H1 (cell line): Measurements from ENCODE around the gene CYP2S1. TPM values are rescaled to one million over a fixed set of nuclear protein-coding genes. Genes with fewer than 3 reads are reported as not detected.

Source experiments
- CTCF ChIA-PET: fragments of 300-600 bp; sonication (Branson Sonifier 250); formaldehyde crosslinking; loops from one replicate; lab custom pipeline; 2021; ENCODE audit not compliant: partially characterized antibody; lab: Charles Lee
- POLR2A ChIA-PET: fragments of 300-600 bp; sonication (Branson Sonifier 250); formaldehyde crosslinking; loops from one replicate; lab custom pipeline; 2021; ENCODE audit warnings: inconsistent platforms; ENCODE audit not compliant: partially characterized antibody; lab: Charles Lee
- DNase-seq, 2 experiments: peaks; one replicate each; pipeline versions ENCODE4 v3.0.0 to v3.0.0-alpha.2; 2010 to 2022; ENCODE audit warnings: low spot score in 2 of 2, low read depth in 1 of 2, mixed read lengths in 1 of 2
- FAIRE-seq: peaks from 2 replicates; lab custom pipeline; 2011; peaks lifted over from hg19 to GRCh38; lab: Jason Lieb, UNC
- H2AFZ ChIP-seq: 2 replicates; pipeline ENCODE4 v1.8.1; 2012; ENCODE audit warnings: low read length, inconsistent platforms
- H2AK5ac ChIP-seq: 2 replicates; pipeline ENCODE4 v1.6.1; 2013; ENCODE audit warnings: low read depth, low read length
- H2BK120ac ChIP-seq: replicated peaks from 2 replicates; pipeline ENCODE3; 2013; ENCODE audit warnings: low read depth, low read length, inconsistent platforms
- H2BK12ac ChIP-seq: 2 replicates; pipeline ENCODE4 v1.6.1; 2013; ENCODE audit warnings: low read depth, low read length
- H2BK15ac ChIP-seq: 2 replicates; pipeline ENCODE4 v1.6.1; 2013; ENCODE audit warnings: low read length
- H2BK20ac ChIP-seq: 2 replicates; pipeline ENCODE4 v1.6.1; 2013; ENCODE audit warnings: low read length
- H2BK5ac ChIP-seq: 2 replicates; pipeline ENCODE4 v1.6.1; 2013; ENCODE audit warnings: low read depth, low read length
- H3K14ac ChIP-seq: 2 replicates; pipeline ENCODE4 v1.6.1; 2013; ENCODE audit warnings: inconsistent platforms; ENCODE audit not compliant: insufficient read length
- H3K18ac ChIP-seq: 2 replicates; pipeline ENCODE4 v1.6.1; 2013; ENCODE audit warnings: low read length; ENCODE audit errors: extremely low read depth
- H3K23ac ChIP-seq: 2 replicates; pipeline ENCODE4 v1.6.1; 2013; ENCODE audit warnings: inconsistent platforms; ENCODE audit not compliant: insufficient read length
- H3K23me2 ChIP-seq: 2 replicates; pipeline ENCODE4 v1.6.1; 2013; ENCODE audit warnings: low read depth, low read length
- H3K27ac ChIP-seq: 2 replicates; pipeline ENCODE4 v1.6.1; 2011; ENCODE audit warnings: low read depth, low read length, inconsistent platforms
- H3K27me3 ChIP-seq, 4 experiments: replicated peaks in 1 of 4; 1 replicate in 1 of 4; 2 replicates in 3 of 4; pipeline versions ENCODE4 v1.6.1 to v1.8.1; 2011 to 2013; ENCODE audit warnings: low read length in 3 of 4, mild to moderate bottlenecking in 3 of 4, inconsistent platforms in 2 of 4, mixed read lengths in 2 of 4, moderate library complexity in 1 of 4; ENCODE audit not compliant: control insufficient read depth in 3 of 4, insufficient read depth in 3 of 4; ENCODE audit errors: extremely low read depth in 1 of 4
- H3K36me3 ChIP-seq, 4 experiments: 2 replicates each; pipeline versions ENCODE4 v1.6.1 to v1.8.1; 2011 to 2013; ENCODE audit warnings: mild to moderate bottlenecking in 4 of 4, low read length in 3 of 4, moderate library complexity in 2 of 4, control low read depth in 1 of 4, inconsistent platforms in 1 of 4; ENCODE audit not compliant: insufficient read depth in 4 of 4, control insufficient read depth in 2 of 4
- H3K4ac ChIP-seq: replicated peaks from 2 replicates; pipeline ENCODE3; 2013; ENCODE audit warnings: low read length, low read depth, mixed read lengths, inconsistent platforms; ENCODE audit not compliant: insufficient read length
- H3K4me1 ChIP-seq, 4 experiments: replicated peaks in 1 of 4; 1 replicate in 1 of 4; 2 replicates in 3 of 4; pipeline versions ENCODE4 v1.6.1 to v1.8.1; 2011 to 2013; ENCODE audit warnings: low read length in 3 of 4, inconsistent platforms in 2 of 4, mixed read lengths in 1 of 4; ENCODE audit not compliant: insufficient read depth in 4 of 4, control insufficient read depth in 3 of 4
- H3K4me2 ChIP-seq, 2 experiments: 2 replicates each; pipeline versions ENCODE4 v1.6.1 to v1.8.1; 2011 to 2013; ENCODE audit warnings: low read depth in 2 of 2, low read length in 2 of 2, control low read depth in 1 of 2, inconsistent platforms in 1 of 2, mild to moderate bottlenecking in 1 of 2; ENCODE audit not compliant: insufficient read depth in 1 of 2
- H3K4me3 ChIP-seq, 4 experiments: fragments of 200-600, 300-600 bp in 1 of 4; sonication (generic), shearing (Covaris generic), sonication (Bioruptor Twin) in 1 of 4; 2 replicates each; pipeline versions ENCODE4 v1.5.1 to v1.8.1; 2011 to 2016; ENCODE audit warnings: low read length in 4 of 4, low read depth in 3 of 4, control low read depth in 2 of 4, inconsistent platforms in 2 of 4, mild to moderate bottlenecking in 2 of 4, mixed read lengths in 1 of 4, moderate library complexity in 1 of 4; ENCODE audit not compliant: insufficient read depth in 2 of 4; ENCODE audit errors: extremely low read depth in 1 of 4
- H3K56ac ChIP-seq: replicated peaks from 2 replicates; pipeline ENCODE3; 2013; ENCODE audit warnings: low read depth, mild to moderate bottlenecking, mixed read lengths, low read length, inconsistent platforms; ENCODE audit not compliant: insufficient read length
- H3K79me1 ChIP-seq: 2 replicates; pipeline ENCODE4 v1.6.1; 2013; ENCODE audit warnings: low read depth, low read length, control low read depth
- H3K79me2 ChIP-seq, 2 experiments: 2 replicates each; pipeline versions ENCODE4 v1.6.1 to v1.8.1; 2012 to 2013; ENCODE audit warnings: low read length in 2 of 2, mild to moderate bottlenecking in 2 of 2, inconsistent platforms in 1 of 2; ENCODE audit not compliant: insufficient read depth in 2 of 2, control insufficient read depth in 1 of 2
- H3K9ac ChIP-seq, 4 experiments: replicated peaks in 1 of 4; 1 replicate in 1 of 4; 2 replicates in 3 of 4; pipeline versions ENCODE4 v1.6.1 to v1.8.1; 2011 to 2013; ENCODE audit warnings: low read depth in 3 of 4, low read length in 3 of 4, control low read depth in 2 of 4, mild to moderate bottlenecking in 2 of 4, moderate library complexity in 2 of 4, inconsistent platforms in 1 of 4; ENCODE audit errors: extremely low read depth in 1 of 4
- H3K9me3 ChIP-seq, 2 experiments: 2 replicates each; pipeline versions ENCODE4 v1.6.1 to v1.8.1; 2012 to 2013; ENCODE audit warnings: mild to moderate bottlenecking in 2 of 2, moderate library complexity in 2 of 2, control low read depth in 1 of 2, inconsistent platforms in 1 of 2, low read depth in 1 of 2, low read length in 1 of 2, mixed read lengths in 1 of 2; ENCODE audit not compliant: insufficient read depth in 2 of 2
- H4K20me1 ChIP-seq, 2 experiments: replicated peaks in 1 of 2; 2 replicates each; pipeline versions ENCODE3 to v1.8.1; 2011 to 2013; ENCODE audit warnings: inconsistent platforms in 2 of 2, low read length in 2 of 2, mild to moderate bottlenecking in 1 of 2; ENCODE audit not compliant: insufficient read depth in 2 of 2, control insufficient read depth in 1 of 2
- H4K5ac ChIP-seq: 2 replicates; pipeline ENCODE4 v1.6.1; 2013; ENCODE audit warnings: low read length, low read depth, mixed read lengths, inconsistent platforms; ENCODE audit not compliant: insufficient read length
- H4K8ac ChIP-seq: 2 replicates; pipeline ENCODE4 v1.8.0; 2013; ENCODE audit warnings: mild to moderate bottlenecking, moderate library complexity, low read length, inconsistent platforms; ENCODE audit not compliant: insufficient read depth; ENCODE audit errors: extremely low read depth
- H4K91ac ChIP-seq: replicated peaks from 2 replicates; pipeline ENCODE3; 2013; ENCODE audit warnings: low read length, mixed read lengths, inconsistent platforms; ENCODE audit not compliant: insufficient read length
- CREB1 ChIP-seq: IDR thresholded peaks from 2 replicates; pipeline ENCODE4 v1.6.1; 2012; ENCODE audit warnings: inconsistent platforms
- HDAC2 ChIP-seq, 2 experiments: fragments of 300-600 bp in 1 of 2; sonication (generic) in 1 of 2; IDR thresholded peaks; 2 replicates each; pipeline ENCODE4 v1.6.1; 2011 to 2012; ENCODE audit warnings: low read depth in 2 of 2, low read length in 2 of 2, mild to moderate bottlenecking in 2 of 2, moderate library complexity in 2 of 2, borderline replicate concordance in 1 of 2, inconsistent platforms in 1 of 2
- KDM5A ChIP-seq: fragments of 200-600 bp; IDR thresholded peaks from 2 replicates; pipeline ENCODE4 v1.7.1; 2012; ENCODE audit warnings: mild to moderate bottlenecking, low read length, inconsistent platforms, mixed read lengths
- MAFK ChIP-seq: IDR thresholded peaks from 2 replicates; pipeline ENCODE4 v1.6.1; 2012; ENCODE audit warnings: low read depth, mild to moderate bottlenecking, improper control_type of control experiment, low read length
- POLR2A ChIP-seq, 2 experiments: IDR thresholded peaks; 1 replicate in 1 of 2; 2 replicates in 1 of 2; pipeline ENCODE4 v1.6.1; 2011; ENCODE audit warnings: low read depth in 2 of 2, low read length in 2 of 2, mild to moderate bottlenecking in 2 of 2; ENCODE audit errors: control extremely low read depth in 1 of 2
- RBBP5 ChIP-seq: IDR thresholded peaks from 2 replicates; pipeline ENCODE4 v1.7.1; 2012; ENCODE audit warnings: low read depth, mild to moderate bottlenecking, inconsistent platforms, low read length, moderate library complexity, borderline replicate concordance
- RNF2 ChIP-seq: fragments of 200-900, 300-1000 bp; sonication (generic); IDR thresholded peaks from 2 replicates; pipeline ENCODE4 v1.7.1; 2016; ENCODE audit warnings: borderline replicate concordance, low read depth, mild to moderate bottlenecking, antibody characterized with exemption, low read length; ENCODE audit not compliant: poor library complexity, severe bottlenecking; ENCODE audit errors: missing control alignments
- SP1 ChIP-seq: IDR thresholded peaks from 2 replicates; pipeline ENCODE4 v1.6.1; 2011; ENCODE audit warnings: low read depth, low read length
- TAF1 ChIP-seq: IDR thresholded peaks from 2 replicates; pipeline ENCODE4 v1.6.1; 2011; ENCODE audit warnings: mild to moderate bottlenecking, low read depth, low read length
- WGBS, 2 experiments: shearing (Covaris generic) in 1 of 2; methylation state at CpG; one replicate each; pipeline versions ENCODE4 v1.1.6 to v1.1.7; 2013 to 2015; ENCODE audit warnings: low lambda C conversion rate in 2 of 2, mixed read lengths in 2 of 2, inconsistent platforms in 1 of 2, low coverage in 1 of 2, missing lambda C conversion rate in 1 of 2; ENCODE audit not compliant: insufficient replicate concordance in 2 of 2, insufficient coverage in 1 of 2, insufficient read length in 1 of 2; ENCODE audit errors: extremely low coverage in 1 of 2, missing lambda C conversion rate in 1 of 2; 5-methylcytosine and 5-hydroxymethylcytosine counted together
- polyA plus RNA-seq, 7 experiments: library from polyadenylated mRNA; depleted of rRNA in 3 of 7; stranded (reverse) in 5 of 7; unstranded in 2 of 7; fragments of >200 nt in 5 of 7; fragments of 200-250 nt in 2 of 7; gene quantifications; 1 replicate in 5 of 7; 2 replicates in 1 of 7; 4 replicates in 1 of 7; pipeline versions ENCODE4 v1.2.1 to v1.2.3, GENCODE V29; 2011 to 2013; ENCODE audit warnings: missing spikeins in 2 of 7, mixed read lengths in 2 of 7
- total RNA-seq: library from RNA; stranded (reverse); fragmentation: NEBNext Ultra II Directional; extraction: Animal tissue kit (Norgen Biotek cat#: 25700); gene quantifications from 2 replicates; pipeline ENCODE4 v1.2.1, GENCODE V29; 2021
- TF ChIP-seq, protein P1 (sequence below): IDR thresholded peaks from 2 replicates; pipeline ENCODE4 v1.6.1; 2011; ENCODE audit warnings: low read length, improper control_type of control experiment

The CYP2S1 gene
- total and polyA plus RNA-seq, 2 of the 8 experiments (the other 6 are each of a cell fraction or from before 2014, with no cell fraction given), result 97.9 to 245 TPM

- H2BK120ac ChIP-seq, result no peak overlapping the region
- H3K18ac ChIP-seq, result no peak overlapping the region
- H2BK15ac ChIP-seq, result 0 out of 2 replicates have a peak overlapping the region, but pooled peaks have one; percentile 8
- H2BK12ac ChIP-seq, result 0 out of 2 replicates have a peak overlapping the region, but pooled peaks have one; percentile 43
- 90% methylated on average over 20 of the region's 20 CpGs; no CpG with 5 or more reads in 1 of the 2 experiments for WGBS, 2 experiments
- H3K4me1 ChIP-seq, result peaks cover 8 to 31% (median 23%) of the 10 kb centered on the region in 4 experiments
- H4K91ac ChIP-seq, result peak overlapping the region; percentile 61
- H3K23ac ChIP-seq, result no peak overlapping the region
- H3K79me2 ChIP-seq, result peaks cover 0 to 22% of the 10 kb centered on the region in 2 experiments; a peak in 2 of 4 replicates
- POLR2A ChIA-PET, result interaction anchor here (0.7 to 3.3 kb wide), 9 partner anchors 13 to 87 kb away, joined by 3 to 17 read pairs (median 3); partner anchors contain the start of genes CYP2S1 and HNRNPUL1
- no peak overlapping the region for H2AK5ac ChIP-seq
- CTCF ChIA-PET, result interaction anchor here (0.6 to 2.0 kb wide), 4 partner anchors 14 to 60 kb away, joined by 3 to 15 read pairs (median 5); no protein-coding TSS in a partner anchor
- FAIRE-seq (no peak), DNase-seq (no peak)
- H3K36me3 ChIP-seq, result peaks cover 0 to 14% (median 3%) of the 10 kb centered on the region in 4 experiments; a peak in 4 of 8 replicates
- H4K5ac ChIP-seq, result no peak overlapping the region
- no peaks in the 10 kb centered on the region for H4K20me1 ChIP-seq
- H3K79me1 ChIP-seq, result peaks cover 7% of the 10 kb centered on the region
- no peak overlapping the region for H3K4me2 ChIP-seq
- H3K23me2 ChIP-seq, result peaks cover 14% of the 10 kb centered on the region
- no peak overlapping the region for H3K9ac ChIP-seq
- no peak overlapping the region for H4K8ac ChIP-seq
- H3K14ac ChIP-seq, result no peak overlapping the region
- H2AFZ ChIP-seq, result no peak overlapping the region
- H3K27me3 ChIP-seq, result no peaks in the 10 kb centered on the region
- no peak overlapping the region for H3K56ac ChIP-seq
- H2BK20ac ChIP-seq, result no peak overlapping the region
- 0 out of 2 replicates have a peak overlapping the region, but pooled peaks have one; percentile 18 for H2BK5ac ChIP-seq
- H3K4me3 ChIP-seq, result no peak overlapping the region
- H3K4ac ChIP-seq, result no peak overlapping the region
- no peaks in the 10 kb centered on the region for H3K9me3 ChIP-seq
- 0 out of 2 replicates have a peak overlapping the region, but pooled peaks have one; percentile 5 for H3K27ac ChIP-seq
- no peak for TF ChIP-seq POLR2A (IDR thresholded peaks at IDR 0.05; ENCODE audit: control extremely low read depth in 1 of 2, low read depth in 2 of 2, low read length in 2 of 2)
- TF ChIP-seq MAFK, result no peak
- TF ChIP-seq, protein P1, sequence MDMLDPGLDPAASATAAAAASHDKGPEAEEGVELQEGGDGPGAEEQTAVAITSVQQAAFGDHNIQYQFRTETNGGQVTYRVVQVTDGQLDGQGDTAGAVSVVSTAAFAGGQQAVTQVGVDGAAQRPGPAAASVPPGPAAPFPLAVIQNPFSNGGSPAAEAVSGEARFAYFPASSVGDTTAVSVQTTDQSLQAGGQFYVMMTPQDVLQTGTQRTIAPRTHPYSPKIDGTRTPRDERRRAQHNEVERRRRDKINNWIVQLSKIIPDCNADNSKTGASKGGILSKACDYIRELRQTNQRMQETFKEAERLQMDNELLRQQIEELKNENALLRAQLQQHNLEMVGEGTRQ, result no peak
- TF ChIP-seq SP1, result no peak
- TF ChIP-seq HDAC2 (IDR thresholded peaks at IDR 0.05; ENCODE audit: borderline replicate concordance in 1 of 2, low read depth in 2 of 2, low read length in 2 of 2), result no peak
- no peak for TF ChIP-seq KDM5A
- TF ChIP-seq RNF2, result no peak
- TF ChIP-seq TAF1, result no peak
- TF ChIP-seq CREB1, result no peak
- no peak for TF ChIP-seq RBBP5
Observed at GRCh38 chr19:41221514-41222205, 28.6 kb downstream of the CYP2S1 start.
